ENCODE data around the gene SPTB.

DNA sequence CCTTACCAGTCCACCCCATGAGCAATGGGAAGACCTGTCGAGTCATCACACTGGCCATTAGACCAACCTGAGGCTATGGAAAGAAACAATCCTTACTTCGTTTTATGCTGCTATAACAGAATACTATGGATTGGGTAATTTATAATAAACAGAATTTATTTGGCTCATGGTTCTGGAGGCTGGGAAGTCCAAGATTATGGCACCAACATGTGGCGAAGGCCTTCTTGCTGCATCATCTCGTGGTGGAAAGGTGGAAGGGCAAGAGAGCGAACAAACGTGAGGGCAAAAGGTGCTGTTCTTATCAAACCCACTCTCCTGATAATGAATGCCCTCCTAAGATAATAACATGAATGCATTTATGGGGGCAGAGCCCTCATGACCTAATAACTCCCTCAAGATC, 9.6 kb upstream of the SPTB start:
- TF ChIP-seq NR1H2 (CRISPR knock-in tag; IDR thresholded peaks at IDR 0.05) = no peak
- no peak for TF ChIP-seq ZNF140 (CRISPR knock-in tag; IDR thresholded peaks at IDR 0.05)
- TF ChIP-seq ELK1 (CRISPR knock-in tag; IDR thresholded peaks at IDR 0.05) = no peak
- TF ChIP-seq HDAC6 (IDR thresholded peaks at IDR 0.05; ENCODE audit: low read depth, low read length) = no peak
- TF ChIP-seq MTA3 (IDR thresholded peaks at IDR 0.05; ENCODE audit: borderline replicate concordance) = no peak

Data from K562 (cell line).